ENCODE results near the gene PPIL1.

- TF ChIP-seq, protein P1, sequence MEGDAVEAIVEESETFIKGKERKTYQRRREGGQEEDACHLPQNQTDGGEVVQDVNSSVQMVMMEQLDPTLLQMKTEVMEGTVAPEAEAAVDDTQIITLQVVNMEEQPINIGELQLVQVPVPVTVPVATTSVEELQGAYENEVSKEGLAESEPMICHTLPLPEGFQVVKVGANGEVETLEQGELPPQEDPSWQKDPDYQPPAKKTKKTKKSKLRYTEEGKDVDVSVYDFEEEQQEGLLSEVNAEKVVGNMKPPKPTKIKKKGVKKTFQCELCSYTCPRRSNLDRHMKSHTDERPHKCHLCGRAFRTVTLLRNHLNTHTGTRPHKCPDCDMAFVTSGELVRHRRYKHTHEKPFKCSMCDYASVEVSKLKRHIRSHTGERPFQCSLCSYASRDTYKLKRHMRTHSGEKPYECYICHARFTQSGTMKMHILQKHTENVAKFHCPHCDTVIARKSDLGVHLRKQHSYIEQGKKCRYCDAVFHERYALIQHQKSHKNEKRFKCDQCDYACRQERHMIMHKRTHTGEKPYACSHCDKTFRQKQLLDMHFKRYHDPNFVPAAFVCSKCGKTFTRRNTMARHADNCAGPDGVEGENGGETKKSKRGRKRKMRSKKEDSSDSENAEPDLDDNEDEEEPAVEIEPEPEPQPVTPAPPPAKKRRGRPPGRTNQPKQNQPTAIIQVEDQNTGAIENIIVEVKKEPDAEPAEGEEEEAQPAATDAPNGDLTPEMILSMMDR (IDR thresholded peaks at IDR 0.05) = no peak
- TF ChIP-seq POLR2A (IDR thresholded peaks at IDR 0.05) = no peak
Measured at GRCh38 chr6:36875250-36875633, 639 bp upstream of the PPIL1 start.

Data from Peyer's patch (tissue), 4 donors.